Renal cortical epithelial cell (primary cell): ENCODE measurements around the gene MYO9A. TPM values are rescaled to one million over a fixed set of nuclear protein-coding genes. Genes with fewer than 3 reads are reported as not detected.
"Not testable (repeated sequence)": the region's sequence is repeated elsewhere in the genome, so short reads cannot be mapped to it uniquely, and the experiment has no call there.

Experiments used
- DNase-seq: peaks from one replicate; pipeline ENCODE4 v3.0.0-alpha.2; 2011; ENCODE audit warnings: low read depth
- total RNA-seq: library from RNA; depleted of rRNA; stranded (reverse); fragments of >200 nt; gene quantifications from 2 replicates; pipeline ENCODE4 v1.2.3, GENCODE V29; 2014

The MYO9A gene
- total RNA-seq, 1 donor from 2014 or later = 111 TPM

GRCh38 chr15:72092691-72093090 lies 25.3 kb downstream of the MYO9A start:
- DNase-seq = no peak

GRCh38 chr15:72092006-72092405 lies 25.9 kb downstream of the MYO9A start:
- DNase-seq = no peak

DNA sequence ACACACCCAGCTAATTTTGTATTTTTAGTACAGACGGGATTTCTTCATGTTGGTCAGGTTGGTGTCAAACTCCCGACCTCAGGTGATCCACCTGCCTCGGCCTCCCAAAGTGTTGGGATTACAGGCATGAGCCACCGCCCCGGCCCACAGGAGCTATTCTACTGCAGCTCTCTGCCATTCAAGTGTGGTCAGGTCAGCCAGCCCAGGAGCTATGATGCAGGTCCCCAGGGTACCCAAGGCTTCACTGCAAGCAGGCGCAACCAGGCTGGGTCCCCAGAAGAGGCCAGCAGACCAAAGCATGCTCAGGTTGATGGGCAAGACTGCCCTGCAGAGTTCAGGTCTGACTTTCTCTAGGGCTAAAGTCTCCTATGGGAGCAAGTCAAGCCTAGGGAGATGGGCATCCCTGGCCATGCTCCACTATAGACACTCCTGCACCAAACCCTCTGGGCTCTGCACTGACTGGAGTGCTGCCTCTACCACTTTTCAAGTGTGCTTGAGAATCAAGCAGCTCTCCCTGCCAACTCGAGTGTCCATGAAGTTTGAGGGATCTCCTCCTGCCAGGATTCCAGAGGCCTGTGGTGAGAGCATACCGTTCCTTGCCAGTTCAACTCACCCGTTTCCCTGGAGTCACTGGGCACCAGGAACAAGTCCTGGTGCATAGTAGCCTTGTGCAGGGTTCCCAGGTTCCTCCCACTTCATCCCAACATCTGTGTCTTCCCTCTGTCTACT lies 30.9 kb downstream of the MYO9A start:
- DNase-seq = no peak

- DNase-seq = peak; percentile 27
Observed at GRCh38 chr15:72086010-72086697, 31.8 kb downstream of the MYO9A start.

- DNase-seq = no peak
Observed at GRCh38 chr15:72082176-72082575, 35.8 kb downstream of the MYO9A start.

- no peak for DNase-seq
Observed at GRCh38 chr15:72078887-72079286, 39.1 kb downstream of the MYO9A start.

GRCh38 chr15:72077950-72078349 lies 40.0 kb downstream of the MYO9A start:
- DNase-seq = no peak

- DNase-seq = no peak
Observed at GRCh38 chr15:72074335-72075060, 43.5 kb downstream of the MYO9A start.

GRCh38 chr15:72071448-72071825 lies 46.5 kb downstream of the MYO9A start:
- not testable (repeated sequence) for DNase-seq

DNA sequence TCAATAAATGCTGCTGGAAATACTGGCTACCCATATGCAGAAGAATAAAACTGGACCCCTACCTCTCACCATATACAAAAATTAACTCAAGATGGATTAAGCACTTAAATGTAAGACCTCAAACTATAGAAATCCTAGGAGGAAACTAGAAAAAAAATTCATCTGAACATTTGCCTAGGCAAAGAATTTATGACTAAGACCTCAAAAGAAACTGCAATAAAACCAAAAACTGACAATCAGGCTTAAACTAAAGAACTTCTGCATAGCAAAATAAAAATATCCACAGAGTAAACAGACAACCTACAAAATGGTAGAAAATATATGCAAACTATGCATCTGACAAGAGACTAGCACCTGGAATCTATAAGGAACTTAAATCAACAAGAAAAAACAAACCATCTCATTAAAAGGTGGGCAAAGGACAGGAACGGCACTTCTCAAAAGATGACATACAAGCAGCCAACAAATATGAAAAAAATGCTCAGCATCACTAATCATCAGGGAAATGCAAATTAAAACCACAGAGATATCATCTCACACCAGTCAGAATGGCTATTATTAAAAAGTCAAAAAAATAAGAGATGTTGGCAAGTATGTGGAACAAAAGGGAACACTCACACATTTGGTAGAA lies 47.0 kb downstream of the MYO9A start:
- no peak for DNase-seq

DNA sequence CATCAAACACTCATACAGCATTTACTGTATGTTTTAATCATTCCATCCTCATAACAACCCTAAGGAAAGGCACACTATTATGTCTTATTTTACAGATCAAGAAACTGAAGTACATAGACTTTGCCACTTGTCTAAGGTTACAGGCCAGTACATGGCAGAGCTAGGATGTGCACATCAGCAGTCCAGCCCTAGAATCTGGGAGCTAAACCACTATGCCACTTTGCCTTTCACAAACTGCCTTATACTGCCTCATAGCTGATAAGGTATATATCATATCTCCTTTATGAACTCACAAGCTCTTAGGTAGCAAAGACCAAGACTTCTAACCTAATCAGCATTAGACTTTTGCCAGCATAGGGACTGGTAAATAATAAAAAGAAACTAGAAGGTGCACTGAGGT lies 49.1 kb downstream of the MYO9A start:
- DNase-seq = no peak

- DNase-seq = no peak
Observed at GRCh38 chr15:72065801-72066200, 52.1 kb downstream of the MYO9A start.

- DNase-seq = no peak
Observed at GRCh38 chr15:72063186-72063585, 54.8 kb downstream of the MYO9A start.

DNA sequence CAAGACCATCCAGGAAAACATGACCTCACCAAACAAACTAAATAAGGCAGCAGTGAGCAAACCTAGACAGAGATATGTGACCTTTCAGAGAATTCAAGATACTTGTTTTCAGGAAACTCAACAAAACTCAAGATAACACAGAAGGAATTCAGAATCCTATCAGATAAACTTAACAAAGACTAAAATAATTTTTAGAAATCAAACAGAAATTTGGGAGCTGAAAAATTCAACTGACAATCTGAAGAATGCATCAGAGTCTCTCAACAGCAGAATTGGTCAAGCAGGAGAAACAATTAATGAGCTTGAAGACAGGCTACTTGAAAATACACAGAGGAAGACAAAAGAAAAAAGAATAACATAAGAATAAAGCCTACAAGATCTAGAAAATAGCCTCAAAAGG lies 55.6 kb downstream of the MYO9A start:
- no peak for DNase-seq

DNA sequence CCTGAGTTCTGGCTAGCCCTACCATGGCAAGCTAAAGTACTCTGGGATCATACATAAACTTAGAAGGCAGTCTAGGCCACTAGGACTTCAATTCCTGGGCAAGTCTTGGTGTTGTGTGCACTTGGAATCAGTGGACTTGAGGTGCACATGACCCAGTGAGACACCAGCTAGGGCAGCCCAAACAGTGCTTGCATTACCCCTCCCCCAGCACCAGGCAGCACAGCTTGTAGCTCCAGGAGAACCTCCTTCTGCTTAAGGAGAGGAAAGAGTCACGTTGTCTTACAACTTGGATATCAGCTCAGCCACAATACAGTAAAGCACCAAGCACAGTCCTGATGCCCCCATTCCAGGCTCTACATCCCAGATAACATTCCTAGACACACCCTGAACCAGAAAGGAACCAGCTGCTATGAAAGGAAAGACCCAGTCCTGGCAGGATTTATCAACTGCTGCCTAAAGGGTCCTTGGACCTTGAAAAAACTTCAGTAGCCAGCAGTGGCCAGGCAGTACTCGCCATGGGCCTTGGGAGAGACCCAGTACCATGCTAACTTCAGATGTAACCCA lies 57.2 kb downstream of the MYO9A start:
- DNase-seq = no peak

GRCh38 chr15:72058585-72058984 lies 59.4 kb downstream of the MYO9A start:
- no peak for DNase-seq

DNA sequence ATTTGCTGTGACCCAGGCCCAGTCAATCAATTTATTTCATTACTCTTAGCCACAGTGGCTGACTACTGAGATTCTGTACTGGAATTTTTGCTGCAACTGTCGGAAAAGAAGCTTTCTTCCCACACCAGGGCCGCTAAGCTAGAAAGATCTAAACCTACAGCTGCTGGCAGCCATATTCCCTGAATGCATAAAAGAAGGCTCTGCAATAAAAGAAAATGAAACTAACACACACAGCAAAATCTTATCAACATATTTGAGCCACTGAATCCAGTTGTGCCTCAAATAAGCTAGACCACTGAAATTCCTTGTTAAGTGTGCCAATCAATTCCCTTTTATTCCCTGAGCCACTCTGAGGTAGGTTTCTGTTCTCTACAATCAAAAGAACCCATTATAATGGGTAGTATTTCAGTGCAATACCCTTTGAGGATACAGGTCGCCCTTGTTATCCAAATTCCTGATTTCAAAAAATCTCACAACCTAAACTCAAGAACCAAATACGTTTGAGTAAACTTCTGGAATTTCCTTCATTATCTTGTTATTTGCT lies 60.3 kb downstream of the MYO9A start:
- no peak for DNase-seq

DNA sequence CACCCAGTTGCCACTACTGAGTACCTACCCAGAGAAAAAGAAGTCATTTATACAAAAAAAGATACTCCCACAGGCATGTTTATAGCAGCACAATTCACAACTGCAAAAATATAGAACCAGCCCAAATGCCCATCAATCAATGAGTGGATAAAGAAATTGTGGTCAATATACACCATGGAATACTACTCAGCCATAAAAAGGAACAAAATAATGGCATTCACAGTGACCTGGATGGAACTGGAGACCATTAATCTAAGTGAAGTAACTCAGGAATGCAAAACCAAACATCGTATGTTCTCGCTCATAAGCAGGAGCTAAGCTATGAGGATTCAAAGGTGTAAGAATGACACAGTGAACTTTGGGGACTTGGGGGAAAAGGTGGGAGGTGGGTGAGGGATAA lies 61.7 kb downstream of the MYO9A start:
- not testable (repeated sequence) for DNase-seq

- DNase-seq = not testable (repeated sequence)
Observed at GRCh38 chr15:72053297-72053696, 64.7 kb downstream of the MYO9A start.

DNA sequence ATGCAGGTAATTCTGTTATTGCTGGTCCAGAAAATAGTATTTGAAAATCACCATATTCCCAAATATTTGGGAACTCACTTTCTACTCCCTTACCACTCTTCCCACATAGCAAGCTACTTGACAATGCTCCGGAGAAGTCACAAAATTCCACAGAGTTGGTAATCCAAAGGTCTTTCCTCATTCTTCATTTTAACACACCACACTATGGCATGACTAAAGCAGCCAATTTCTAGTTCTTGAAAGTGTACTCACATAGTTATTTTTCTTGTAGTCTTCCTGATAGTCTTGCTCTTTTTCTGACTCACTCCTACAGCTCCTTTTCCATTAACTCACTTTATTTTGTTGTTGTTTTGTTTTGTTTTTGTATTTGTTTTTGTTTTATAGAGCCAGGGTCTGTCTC lies 67.2 kb downstream of the MYO9A start:
- peak; percentile 64 for DNase-seq

DNA sequence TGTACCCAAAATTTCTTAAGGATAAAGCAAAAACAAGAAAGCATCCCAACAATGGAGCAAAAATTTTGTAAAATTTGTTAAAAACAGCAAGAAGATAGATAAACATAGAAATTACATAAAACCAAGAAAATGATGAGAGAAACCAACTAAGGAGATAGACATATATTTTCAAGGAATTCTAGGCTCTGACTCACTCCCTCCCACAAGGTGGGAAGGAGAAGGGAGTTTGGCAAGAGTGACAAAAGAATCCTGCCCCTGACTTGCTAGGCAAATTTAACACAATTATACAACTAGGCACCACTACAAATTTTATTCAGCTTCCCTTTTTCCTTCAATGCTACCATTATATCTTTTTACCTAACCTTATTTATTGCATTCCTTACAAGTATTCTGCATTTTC lies 70.9 kb downstream of the MYO9A start:
- peak; percentile 43 for DNase-seq

- no peak for DNase-seq
Observed at GRCh38 chr15:72044956-72045355, 73.0 kb downstream of the MYO9A start.
